CD4-positive, alpha-beta T cell (primary cell): ENCODE measurements around the gene DNAH9. TPM values are rescaled to one million over a fixed set of nuclear protein-coding genes. Genes with fewer than 3 reads are reported as not detected.

Source experiments
- ATAC-seq: fragments of 200-7000 bp; cut with Tn5 transposase; one replicate; pipeline ENCODE4 v1.10.0; 2022; ENCODE audit warnings: mild to moderate bottlenecking; ENCODE audit not compliant: poor library complexity
- CTCF ChIA-PET: fragments of 350-600 bp; sonication (Branson Sonifier 250); formaldehyde crosslinking; loops from one replicate; lab custom pipeline; 2021; ENCODE audit warnings: antibody characterized with exemption, inconsistent platforms; lab: Charles Lee
- POLR2A ChIA-PET: fragments of 350-600 bp; sonication (Branson Sonifier 250); formaldehyde crosslinking; loops from one replicate; lab custom pipeline; 2021; ENCODE audit warnings: antibody characterized with exemption, inconsistent platforms; lab: Charles Lee
- DNase-seq, 14 experiments: peaks; one replicate each; pipeline ENCODE4 v3.0.0-alpha.2; 2013 to 2020; ENCODE audit warnings: mixed read lengths in 2 of 14
- H3K27ac ChIP-seq, 2 donors: one replicate each; pipeline versions ENCODE4 v1.5.1 to v1.7.0; 2013; ENCODE audit warnings: low read length in 2 of 2, low read depth in 1 of 2, mild to moderate bottlenecking in 1 of 2
- H3K27me3 ChIP-seq, 2 experiments: 1 replicate in 1 of 2; 2 replicates in 1 of 2; pipeline versions ENCODE4 v1.6.1 to v1.7.0; 2013; ENCODE audit warnings: low read length in 2 of 2, control low read depth in 1 of 2, mild to moderate bottlenecking in 1 of 2, moderate library complexity in 1 of 2; ENCODE audit not compliant: insufficient read depth in 2 of 2, control insufficient read depth in 1 of 2
- H3K36me3 ChIP-seq: one replicate; pipeline ENCODE4 v1.6.1; 2013; ENCODE audit warnings: low read length, control low read depth; ENCODE audit not compliant: insufficient read depth
- H3K4me1 ChIP-seq: one replicate; pipeline ENCODE4 v1.6.1; 2013; ENCODE audit warnings: low read length, control low read depth; ENCODE audit not compliant: insufficient read depth
- H3K4me3 ChIP-seq: one replicate; pipeline ENCODE4 v1.5.1; 2013; ENCODE audit warnings: mild to moderate bottlenecking, low read length, moderate library complexity
- H3K9me3 ChIP-seq, 2 experiments: 1 replicate in 1 of 2; 2 replicates in 1 of 2; pipeline versions ENCODE4 v1.6.1 to v1.7.0; 2013; ENCODE audit warnings: low read length in 2 of 2, mild to moderate bottlenecking in 2 of 2, control low read depth in 1 of 2, moderate library complexity in 1 of 2; ENCODE audit not compliant: control insufficient read depth in 1 of 2, insufficient read depth in 1 of 2
- H3K27ac Mint-ChIP-seq: one replicate; pipeline ENCODE4 v1.8.0; 2020; ENCODE audit warnings: mixed read lengths
- H3K27me3 Mint-ChIP-seq: one replicate; pipeline ENCODE4 v1.8.0; 2021; ENCODE audit warnings: mixed read lengths
- H3K36me3 Mint-ChIP-seq: one replicate; pipeline ENCODE4 v1.8.0; 2021; ENCODE audit warnings: low read depth, mixed read lengths
- H3K4me1 Mint-ChIP-seq: one replicate; pipeline ENCODE4 v1.8.0; 2021; ENCODE audit warnings: low read depth, mixed read lengths
- H3K4me3 Mint-ChIP-seq: one replicate; pipeline ENCODE4 v1.8.0; 2020; ENCODE audit warnings: mild to moderate bottlenecking, mixed read lengths
- H3K9me3 Mint-ChIP-seq: one replicate; pipeline ENCODE4 v1.8.0; 2020; ENCODE audit warnings: mixed read lengths
- intact Hi-C, 2 experiments: fragments of 100-400 bp; cut with DNase I in 1 of 2; cut with micrococcal nuclease in 1 of 2; formaldehyde crosslinking; loops; one replicate each; pipeline versions ENCODE4 v1.15.1 to v1.9.0; 2023 to 2025; cut with DNase I, micrococcal nuclease
- total RNA-seq, 174 experiments: library from RNA in 2 of 174; stranded (reverse) in 2 of 174; gene quantifications; one replicate each; pipeline ENCODE4 v1.2.3 and lab custom pipeline; 2021 to 2026
- TF ChIP-seq, protein P1 (sequence below): fragments of 200-600 bp; IDR thresholded peaks from one replicate; pipeline ENCODE4 v1.8.0; 2022; ENCODE audit warnings: antibody characterized with exemption, mild to moderate bottlenecking

DNAH9 gene
- total RNA-seq, 2 experiments from 2014 or later = not detected

DNA sequence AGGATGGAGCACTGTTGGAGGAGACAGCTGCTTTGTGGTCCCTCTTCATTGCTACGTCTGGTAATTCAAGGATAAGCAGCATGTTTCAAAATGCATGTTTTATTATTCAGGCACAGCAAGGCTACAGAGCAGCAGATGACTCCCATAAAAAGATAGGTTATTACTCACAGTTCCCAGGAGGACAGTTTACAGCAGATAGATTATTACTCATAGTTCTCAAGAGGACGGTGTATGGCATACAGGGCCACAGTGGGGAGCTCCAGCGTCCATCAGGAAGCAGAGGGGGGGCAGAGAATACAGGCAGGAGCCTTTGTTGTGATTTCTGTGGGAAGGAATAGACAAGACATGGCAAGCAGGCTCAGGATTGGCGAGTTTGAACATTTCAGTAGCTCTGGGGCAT is 72.9 kb downstream of the DNAH9 start:
- H3K4me3 ChIP-seq = no peak overlapping the region
- H3K27me3 ChIP-seq = no peaks in the 10 kb centered on the region
- ATAC-seq (no peak), DNase-seq (no peak)
- H3K27ac ChIP-seq = no peak overlapping the region
- Mint-ChIP-seq H3K27me3 (no peaks in the 10 kb centered on the region), H3K4me3 (no peak overlapping the region), H3K9me3 (peaks cover 6% of the 10 kb centered on the region), H3K36me3 (no peaks in the 10 kb centered on the region), H3K27ac (no peak overlapping the region), H3K4me1 (no peaks in the 10 kb centered on the region)
- TF ChIP-seq, protein P1, sequence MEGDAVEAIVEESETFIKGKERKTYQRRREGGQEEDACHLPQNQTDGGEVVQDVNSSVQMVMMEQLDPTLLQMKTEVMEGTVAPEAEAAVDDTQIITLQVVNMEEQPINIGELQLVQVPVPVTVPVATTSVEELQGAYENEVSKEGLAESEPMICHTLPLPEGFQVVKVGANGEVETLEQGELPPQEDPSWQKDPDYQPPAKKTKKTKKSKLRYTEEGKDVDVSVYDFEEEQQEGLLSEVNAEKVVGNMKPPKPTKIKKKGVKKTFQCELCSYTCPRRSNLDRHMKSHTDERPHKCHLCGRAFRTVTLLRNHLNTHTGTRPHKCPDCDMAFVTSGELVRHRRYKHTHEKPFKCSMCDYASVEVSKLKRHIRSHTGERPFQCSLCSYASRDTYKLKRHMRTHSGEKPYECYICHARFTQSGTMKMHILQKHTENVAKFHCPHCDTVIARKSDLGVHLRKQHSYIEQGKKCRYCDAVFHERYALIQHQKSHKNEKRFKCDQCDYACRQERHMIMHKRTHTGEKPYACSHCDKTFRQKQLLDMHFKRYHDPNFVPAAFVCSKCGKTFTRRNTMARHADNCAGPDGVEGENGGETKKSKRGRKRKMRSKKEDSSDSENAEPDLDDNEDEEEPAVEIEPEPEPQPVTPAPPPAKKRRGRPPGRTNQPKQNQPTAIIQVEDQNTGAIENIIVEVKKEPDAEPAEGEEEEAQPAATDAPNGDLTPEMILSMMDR = no peak
- peaks cover 4 to 5% of the 10 kb centered on the region in 2 experiments for H3K9me3 ChIP-seq
- CTCF ChIA-PET = no interaction called here
- intact Hi-C loops = no loop called here
- no peaks in the 10 kb centered on the region for H3K36me3 ChIP-seq
- POLR2A ChIA-PET = no interaction called here
- H3K4me1 ChIP-seq = no peaks in the 10 kb centered on the region

- TF ChIP-seq, protein P1 = no peak
- H3K9me3 ChIP-seq = peaks cover 0 to 3% of the 10 kb centered on the region in 2 experiments
- H3K36me3 ChIP-seq = no peaks in the 10 kb centered on the region
- no peaks in the 10 kb centered on the region for H3K4me1 Mint-ChIP-seq
- no peaks in the 10 kb centered on the region for H3K27me3 Mint-ChIP-seq
- no peak overlapping the region for H3K4me3 Mint-ChIP-seq
- ATAC-seq (no peak), DNase-seq (no peak)
- ChIA-PET CTCF (no interaction called here), POLR2A (no interaction called here)
- no peaks in the 10 kb centered on the region for H3K36me3 Mint-ChIP-seq
- no peaks in the 10 kb centered on the region for H3K27me3 ChIP-seq
- H3K4me3 ChIP-seq = no peak overlapping the region
- no peak overlapping the region for H3K27ac Mint-ChIP-seq
- H3K4me1 ChIP-seq = no peaks in the 10 kb centered on the region
- H3K27ac ChIP-seq = no peak overlapping the region
- H3K9me3 Mint-ChIP-seq = no peaks in the 10 kb centered on the region
- intact Hi-C loops = no loop called here
These were observed 84.4 kb downstream of the DNAH9 start for GRCh38 chr17:11682646-11683045.

- POLR2A ChIA-PET = no interaction called here
- CTCF ChIA-PET = no interaction called here
- ATAC-seq = no peak
These were observed 92.4 kb downstream of the DNAH9 start for GRCh38 chr17:11690681-11691080.

More at GRCh38 chr17:11690681-11691080, 92.4 kb downstream of the DNAH9 start:
- Mint-ChIP-seq H3K27ac (no peak overlapping the region), H3K36me3 (no peaks in the 10 kb centered on the region), H3K9me3 (no peaks in the 10 kb centered on the region), H3K4me3 (no peak overlapping the region), H3K27me3 (no peaks in the 10 kb centered on the region), H3K4me1 (no peaks in the 10 kb centered on the region)
- H3K27ac ChIP-seq = no peak overlapping the region
- no peaks in the 10 kb centered on the region for H3K27me3 ChIP-seq
- H3K4me1 ChIP-seq = no peaks in the 10 kb centered on the region
- no peak overlapping the region for H3K4me3 ChIP-seq
- intact Hi-C loops = no loop called here
- peaks cover 0 to 4% of the 10 kb centered on the region in 2 experiments for H3K9me3 ChIP-seq
- TF ChIP-seq, protein P1 = no peak
- H3K36me3 ChIP-seq = no peaks in the 10 kb centered on the region
- DNase-seq = no peak
